SU-DHL-6 (cell line): Measurements from ENCODE around the gene NPAT.

Experiments used
- EZH2phosphoT487 ChIP-seq: fragments of 200-600 bp; sonication (generic), shearing (Covaris generic); conservative IDR thresholded peaks from 2 replicates; pipeline ENCODE4 v1.6.1; 2018; ENCODE audit warnings: mild to moderate bottlenecking, antibody characterized with exemption, low read length, moderate library complexity, mixed read lengths
- TF ChIP-seq, protein P1 (sequence below): fragments of 200-600 bp; sonication (generic); IDR thresholded peaks from one replicate; pipeline ENCODE4 v1.5.1; 2017; ENCODE audit warnings: antibody characterized with exemption, mild to moderate bottlenecking, low read length, moderate library complexity; ENCODE audit not compliant: insufficient read depth, poor library complexity, severe bottlenecking

DNA sequence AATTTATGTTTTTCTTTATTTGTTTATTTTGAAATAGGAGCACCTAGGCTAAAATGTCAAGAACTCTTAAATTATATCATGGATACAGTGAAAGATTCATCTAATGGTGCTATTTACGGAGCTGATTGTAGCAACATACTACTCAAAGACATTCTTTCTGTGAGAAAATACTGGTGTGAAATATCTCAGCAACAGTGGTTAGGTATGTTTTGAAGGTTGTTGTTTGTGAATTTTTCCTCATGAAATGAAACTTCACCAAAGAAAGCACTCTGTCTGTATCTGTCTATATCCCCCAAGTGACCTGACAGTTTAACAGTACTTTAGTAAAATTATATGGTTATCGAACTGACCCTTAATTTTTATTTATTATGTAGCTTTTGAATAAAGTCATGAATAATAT, 13.2 kb upstream of the NPAT start:
- no peak for TF ChIP-seq EZH2phosphoT487
- TF ChIP-seq, protein P1, sequence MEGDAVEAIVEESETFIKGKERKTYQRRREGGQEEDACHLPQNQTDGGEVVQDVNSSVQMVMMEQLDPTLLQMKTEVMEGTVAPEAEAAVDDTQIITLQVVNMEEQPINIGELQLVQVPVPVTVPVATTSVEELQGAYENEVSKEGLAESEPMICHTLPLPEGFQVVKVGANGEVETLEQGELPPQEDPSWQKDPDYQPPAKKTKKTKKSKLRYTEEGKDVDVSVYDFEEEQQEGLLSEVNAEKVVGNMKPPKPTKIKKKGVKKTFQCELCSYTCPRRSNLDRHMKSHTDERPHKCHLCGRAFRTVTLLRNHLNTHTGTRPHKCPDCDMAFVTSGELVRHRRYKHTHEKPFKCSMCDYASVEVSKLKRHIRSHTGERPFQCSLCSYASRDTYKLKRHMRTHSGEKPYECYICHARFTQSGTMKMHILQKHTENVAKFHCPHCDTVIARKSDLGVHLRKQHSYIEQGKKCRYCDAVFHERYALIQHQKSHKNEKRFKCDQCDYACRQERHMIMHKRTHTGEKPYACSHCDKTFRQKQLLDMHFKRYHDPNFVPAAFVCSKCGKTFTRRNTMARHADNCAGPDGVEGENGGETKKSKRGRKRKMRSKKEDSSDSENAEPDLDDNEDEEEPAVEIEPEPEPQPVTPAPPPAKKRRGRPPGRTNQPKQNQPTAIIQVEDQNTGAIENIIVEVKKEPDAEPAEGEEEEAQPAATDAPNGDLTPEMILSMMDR, result no peak
